Retinal pigment epithelial cell (primary cell): ENCODE measurements around the gene TYRO3.

Source experiments
- DNase-seq: peaks from one replicate; pipeline ENCODE4 v3.0.0-alpha.2; 2010; ENCODE audit warnings: low read depth
- H3K4me3 ChIP-seq: 2 replicates; pipeline ENCODE4 v1.5.1; 2011; ENCODE audit warnings: mild to moderate bottlenecking, low read length, control low read depth, moderate library complexity
- TF ChIP-seq, protein P1 (sequence below): conservative IDR thresholded peaks from 2 replicates; pipeline ENCODE4 v1.5.1; 2011; ENCODE audit warnings: low read depth, low read length, control low read depth, inconsistent platforms

The TYRO3 gene

DNA sequence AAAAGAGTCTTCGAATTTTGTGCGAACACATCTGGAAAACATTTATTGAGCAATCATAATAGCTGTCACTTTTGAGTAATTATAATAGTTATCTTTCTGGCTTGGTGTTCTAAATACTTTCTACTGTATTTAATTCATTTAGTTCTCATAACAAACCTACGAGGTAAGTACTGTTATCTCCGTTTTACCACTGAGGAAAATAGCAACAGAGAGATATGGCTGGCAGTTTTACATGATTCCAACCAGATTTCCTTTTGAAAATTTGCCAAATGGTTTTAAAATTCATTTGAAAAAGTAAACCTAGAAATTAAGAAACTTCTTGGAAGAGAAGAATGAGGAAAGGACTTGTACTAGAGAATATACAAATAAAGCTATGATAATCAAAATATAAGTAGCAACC, 63.9 kb downstream of the TYRO3 start:
- DNase-seq, result no peak
- TF ChIP-seq, protein P1, sequence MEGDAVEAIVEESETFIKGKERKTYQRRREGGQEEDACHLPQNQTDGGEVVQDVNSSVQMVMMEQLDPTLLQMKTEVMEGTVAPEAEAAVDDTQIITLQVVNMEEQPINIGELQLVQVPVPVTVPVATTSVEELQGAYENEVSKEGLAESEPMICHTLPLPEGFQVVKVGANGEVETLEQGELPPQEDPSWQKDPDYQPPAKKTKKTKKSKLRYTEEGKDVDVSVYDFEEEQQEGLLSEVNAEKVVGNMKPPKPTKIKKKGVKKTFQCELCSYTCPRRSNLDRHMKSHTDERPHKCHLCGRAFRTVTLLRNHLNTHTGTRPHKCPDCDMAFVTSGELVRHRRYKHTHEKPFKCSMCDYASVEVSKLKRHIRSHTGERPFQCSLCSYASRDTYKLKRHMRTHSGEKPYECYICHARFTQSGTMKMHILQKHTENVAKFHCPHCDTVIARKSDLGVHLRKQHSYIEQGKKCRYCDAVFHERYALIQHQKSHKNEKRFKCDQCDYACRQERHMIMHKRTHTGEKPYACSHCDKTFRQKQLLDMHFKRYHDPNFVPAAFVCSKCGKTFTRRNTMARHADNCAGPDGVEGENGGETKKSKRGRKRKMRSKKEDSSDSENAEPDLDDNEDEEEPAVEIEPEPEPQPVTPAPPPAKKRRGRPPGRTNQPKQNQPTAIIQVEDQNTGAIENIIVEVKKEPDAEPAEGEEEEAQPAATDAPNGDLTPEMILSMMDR, result no peak
- no peak overlapping the region for H3K4me3 ChIP-seq

DNA sequence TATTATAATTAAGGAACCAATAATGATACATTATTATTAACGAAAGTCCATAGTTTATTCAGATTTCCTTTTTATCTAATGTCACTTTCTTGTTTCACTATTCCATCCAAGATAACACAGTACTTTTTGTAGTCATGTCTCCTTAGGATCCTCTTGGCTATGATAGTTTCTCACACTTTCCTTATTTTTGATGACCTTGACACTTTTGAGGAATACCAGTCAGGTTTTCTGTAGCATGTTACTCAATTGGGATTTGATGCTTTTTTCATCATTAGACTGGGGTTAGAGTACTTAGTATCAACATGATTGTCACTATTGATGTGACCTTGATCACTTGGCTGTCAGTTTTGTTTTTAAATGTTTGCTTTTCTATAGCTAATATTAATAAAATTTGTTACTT, 68.2 kb downstream of the TYRO3 start:
- no peak for DNase-seq
- H3K4me3 ChIP-seq, result no peak overlapping the region
- TF ChIP-seq, protein P1, result no peak

DNA sequence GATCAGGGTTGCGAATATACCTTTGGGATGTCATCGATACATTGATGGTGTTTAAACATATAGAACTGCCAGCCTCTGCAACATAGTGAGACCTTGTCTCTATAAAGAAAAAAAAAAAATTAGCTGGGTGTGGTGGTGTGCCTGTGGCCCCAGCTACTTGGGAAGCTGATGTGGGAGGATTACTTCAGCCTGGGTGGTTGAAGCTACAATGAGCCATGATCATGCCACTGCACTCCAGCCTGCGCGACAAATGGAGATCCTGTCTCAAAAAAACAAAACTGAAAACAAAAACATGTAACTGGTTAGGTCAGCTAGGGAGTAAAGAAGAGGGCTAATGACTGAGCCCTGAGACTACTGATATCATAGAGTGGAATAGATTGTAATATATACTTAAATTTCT, 70.5 kb downstream of the TYRO3 start:
- TF ChIP-seq, protein P1, result no peak
- DNase-seq, result no peak
- no peak overlapping the region for H3K4me3 ChIP-seq

- no peak overlapping the region for H3K4me3 ChIP-seq
- DNase-seq, result no peak
- TF ChIP-seq, protein P1, result no peak
These were observed 70.9 kb downstream of the TYRO3 start for GRCh38 chr15:41629883-41630282.

DNA sequence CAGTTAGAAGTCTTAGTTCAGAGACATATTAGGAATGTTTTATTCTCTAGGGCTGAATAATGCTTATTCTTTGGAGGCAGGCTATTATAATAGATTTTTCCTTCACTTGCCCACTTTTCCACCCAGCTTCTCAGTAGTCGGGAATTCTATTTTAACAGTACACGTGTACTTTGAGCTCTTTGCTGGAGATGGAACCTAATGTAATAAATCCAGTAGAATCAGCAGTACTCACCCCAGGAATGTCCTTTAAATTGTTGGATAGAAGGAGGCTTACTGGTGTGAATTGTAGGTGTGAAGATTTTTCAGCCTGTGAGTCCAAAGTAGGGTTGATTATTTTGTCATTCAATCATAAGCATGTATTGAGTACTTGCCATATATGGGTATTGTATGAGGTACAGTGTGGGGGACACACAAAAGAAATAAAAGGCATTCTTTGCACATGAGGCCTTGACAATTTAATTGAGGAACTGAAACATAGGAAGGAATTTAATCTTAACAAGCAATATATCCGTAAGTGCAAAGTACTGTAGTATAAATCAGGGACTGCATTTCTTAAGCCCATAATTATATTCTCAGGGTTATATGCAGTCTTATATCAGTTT, 71.7 kb downstream of the TYRO3 start:
- H3K4me3 ChIP-seq, result no peak overlapping the region
- TF ChIP-seq, protein P1, result no peak
- DNase-seq, result no peak

GRCh38 chr15:41631880-41632470, 73.0 kb downstream of the TYRO3 start:
- DNase-seq, result no peak
- no peak overlapping the region for H3K4me3 ChIP-seq
- TF ChIP-seq, protein P1, result no peak
